Suppressor macrophage treated with lipopolysaccharide for 1 hour (primary cell): ENCODE data around the gene HLA-E.
"Not testable (repeated sequence)": the region's sequence is repeated elsewhere in the genome, so short reads cannot be mapped to it uniquely, and the experiment has no call there.

ENCODE experiments used
- DNase-seq, 3 donors: peaks; one replicate each; pipeline ENCODE4 v3.0.0-alpha.2; 2020 to 2022

The HLA-E gene

GRCh38 chr6:30508890-30509736, 19.8 kb downstream of the HLA-E start:
- peak; percentile 60 to 81 (median 76) for DNase-seq

GRCh38 chr6:30510419-30511168, 21.3 kb downstream of the HLA-E start:
- DNase-seq = no peak

GRCh38 chr6:30511169-30511546, 21.8 kb downstream of the HLA-E start:
- DNase-seq = no peak

GRCh38 chr6:30513451-30513850, 24.1 kb downstream of the HLA-E start:
- no peak for DNase-seq

GRCh38 chr6:30515106-30515505, 25.8 kb downstream of the HLA-E start:
- DNase-seq = no peak

- DNase-seq = peak; percentile 96 to 99 (median 98)
These were observed 26.8 kb downstream of the HLA-E start for GRCh38 chr6:30515944-30516753.

- not testable (repeated sequence) for DNase-seq
These were observed 27.4 kb downstream of the HLA-E start for GRCh38 chr6:30516754-30517076.

- DNase-seq = not testable (repeated sequence)
These were observed 28.6 kb downstream of the HLA-E start for GRCh38 chr6:30517767-30518504.

- DNase-seq = not testable (repeated sequence)
These were observed 29.3 kb downstream of the HLA-E start for GRCh38 chr6:30518505-30519145.

- DNase-seq = no peak
These were observed 31.2 kb downstream of the HLA-E start for GRCh38 chr6:30520522-30520921.

GRCh38 chr6:30521082-30521481, 31.8 kb downstream of the HLA-E start:
- DNase-seq = not testable (repeated sequence)

- DNase-seq = peak in 1 of 3 donors; percentile 42
These were observed 32.6 kb downstream of the HLA-E start for GRCh38 chr6:30521952-30522351.

- not testable (repeated sequence) for DNase-seq
These were observed 37.1 kb downstream of the HLA-E start for GRCh38 chr6:30526444-30526843.

GRCh38 chr6:30529349-30529875, 40.1 kb downstream of the HLA-E start:
- peak; percentile 53 to 78 (median 65) for DNase-seq

GRCh38 chr6:30530014-30530413, 40.7 kb downstream of the HLA-E start:
- DNase-seq = peak; percentile 52 to 83 (median 71)

GRCh38 chr6:30533460-30534294, 44.4 kb downstream of the HLA-E start:
- DNase-seq = no peak

- DNase-seq = peak; percentile 32 to 60 (median 46)
These were observed 48.6 kb downstream of the HLA-E start for GRCh38 chr6:30537931-30538330.

- DNase-seq = peak; percentile 86 to 92 (median 89)
These were observed 52.5 kb downstream of the HLA-E start for GRCh38 chr6:30541515-30542403.

- no peak for DNase-seq
These were observed 53.1 kb downstream of the HLA-E start for GRCh38 chr6:30542404-30542725.

- no peak for DNase-seq
These were observed 53.6 kb downstream of the HLA-E start for GRCh38 chr6:30542915-30543314.
